Thyroid gland (tissue), 4 donors: ENCODE measurements around the gene CCDC74A.

Source experiments
- CTCF ChIP-seq, 6 experiments: fragments of 200-600 bp in 3 of 6; fragments of 450-650 bp in 3 of 6; sonication (generic) in 3 of 6; IDR thresholded peaks; one replicate each; pipeline ENCODE4 v1.5.1; 2016 to 2019; ENCODE audit warnings: antibody characterized with exemption in 6 of 6, mild to moderate bottlenecking in 2 of 6, inconsistent platforms in 1 of 6, moderate library complexity in 1 of 6
- POLR2A ChIP-seq, 2 donors: fragments of 450-650 bp; IDR thresholded peaks; one replicate each; pipeline ENCODE4 v1.6.1; 2017; ENCODE audit warnings: antibody characterized with exemption in 2 of 2, mild to moderate bottlenecking in 2 of 2, moderate library complexity in 1 of 2

- TF ChIP-seq CTCF (IDR thresholded peaks at IDR 0.05) (no peak), POLR2A (IDR thresholded peaks at IDR 0.05) (no peak)
These were observed 34.3 kb upstream of the CCDC74A start for GRCh38 chr2:131493199-131493968.
